Stimulated activated CD4-positive, alpha-beta T cell treated with anti-CD3 and anti-CD28 coated beads, Interleukin-12 subunit alpha, Interleukin-12 subunit beta, amount 100 ng/mL, for 4 hours (primary cell): ENCODE measurements around the gene PLAAT2.
"Not testable (repeated sequence)": the region's sequence is repeated elsewhere in the genome, so short reads cannot be mapped to it uniquely, and the experiment has no call there.

ENCODE experiments used
- DNase-seq: peaks from one replicate; pipeline ENCODE4 v3.0.0-alpha.2; 2020

Gene PLAAT2

DNA sequence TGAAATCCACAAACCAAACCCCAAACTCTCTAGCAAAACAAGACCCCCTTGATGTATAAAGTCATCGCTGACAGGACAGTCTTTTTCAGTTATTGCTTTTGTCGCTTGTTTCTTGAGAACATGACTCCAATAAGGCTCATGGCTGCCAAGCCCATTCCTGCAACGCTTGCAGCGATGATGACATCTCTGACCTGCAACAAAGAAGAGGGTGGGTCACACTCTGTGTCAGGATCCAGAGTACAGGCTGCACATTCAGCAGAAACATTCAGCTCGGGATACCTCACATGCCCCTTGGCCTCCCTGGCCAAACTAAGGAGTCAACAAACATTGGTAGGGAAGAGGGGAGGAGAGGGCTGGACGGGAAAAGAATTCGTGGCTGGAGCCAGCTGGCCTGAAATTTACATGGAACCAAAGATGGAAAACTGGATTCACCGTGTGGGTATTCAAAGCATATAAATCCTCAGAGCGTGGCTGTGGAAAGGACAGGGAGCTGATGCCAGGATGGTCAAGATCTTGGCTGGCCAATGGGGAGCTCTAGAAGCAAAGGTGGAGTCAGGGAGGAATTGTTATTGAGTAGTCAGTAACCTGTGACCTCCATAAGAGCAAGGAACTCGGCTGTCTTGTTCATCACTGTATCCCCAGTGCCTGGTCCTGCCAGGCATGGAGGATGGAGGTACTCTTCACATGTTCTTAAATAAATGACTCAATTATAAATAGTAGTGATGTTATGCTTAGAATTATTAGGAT lies 11.8 kb upstream of the PLAAT2 start:
- no peak for DNase-seq

DNA sequence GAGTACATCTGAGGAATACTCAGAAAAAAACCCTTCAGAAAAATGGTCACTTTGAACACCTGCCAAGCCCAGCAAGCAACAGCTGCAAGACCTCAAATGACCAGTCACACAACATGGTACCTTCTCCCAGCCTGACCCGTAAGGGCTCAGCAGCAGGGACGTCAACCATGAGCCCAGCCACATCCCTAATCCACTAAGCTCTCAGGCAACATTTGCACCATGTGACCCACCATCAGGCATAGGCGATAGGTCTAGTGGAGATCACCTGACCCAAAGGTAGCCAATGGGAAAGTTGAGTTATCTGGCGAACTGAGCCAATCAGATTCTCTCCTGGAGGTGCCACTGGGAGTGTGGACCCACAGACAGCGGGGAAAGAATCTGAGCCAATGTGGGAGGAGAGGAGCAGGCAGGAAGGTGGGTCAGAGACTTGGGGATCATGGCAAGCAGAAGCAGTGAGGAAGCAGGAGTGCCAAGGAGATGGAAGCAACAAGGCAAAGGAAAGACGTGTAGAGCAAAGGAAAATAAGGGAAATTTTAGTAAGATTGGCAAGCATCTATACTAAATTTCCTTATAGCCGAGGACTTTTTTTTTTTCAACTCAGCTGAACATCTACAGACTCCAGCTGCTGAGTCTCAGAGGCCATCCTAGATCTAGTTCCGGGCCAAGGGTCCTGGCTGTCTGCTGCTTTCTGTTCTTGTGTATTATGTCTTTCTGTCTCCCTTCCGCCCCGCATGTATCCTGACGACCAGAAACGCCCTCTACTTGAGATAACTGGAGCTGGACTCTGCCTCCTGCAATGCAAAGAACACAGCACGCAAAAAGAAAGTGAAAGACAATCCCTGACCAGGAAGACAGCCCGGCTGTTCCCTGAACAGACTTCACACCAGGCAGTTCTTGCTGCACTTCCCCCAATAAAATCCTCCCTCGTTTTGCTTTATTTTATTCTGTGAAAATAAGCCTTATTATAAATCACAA lies 11.0 kb upstream of the PLAAT2 start:
- no peak for DNase-seq

DNA sequence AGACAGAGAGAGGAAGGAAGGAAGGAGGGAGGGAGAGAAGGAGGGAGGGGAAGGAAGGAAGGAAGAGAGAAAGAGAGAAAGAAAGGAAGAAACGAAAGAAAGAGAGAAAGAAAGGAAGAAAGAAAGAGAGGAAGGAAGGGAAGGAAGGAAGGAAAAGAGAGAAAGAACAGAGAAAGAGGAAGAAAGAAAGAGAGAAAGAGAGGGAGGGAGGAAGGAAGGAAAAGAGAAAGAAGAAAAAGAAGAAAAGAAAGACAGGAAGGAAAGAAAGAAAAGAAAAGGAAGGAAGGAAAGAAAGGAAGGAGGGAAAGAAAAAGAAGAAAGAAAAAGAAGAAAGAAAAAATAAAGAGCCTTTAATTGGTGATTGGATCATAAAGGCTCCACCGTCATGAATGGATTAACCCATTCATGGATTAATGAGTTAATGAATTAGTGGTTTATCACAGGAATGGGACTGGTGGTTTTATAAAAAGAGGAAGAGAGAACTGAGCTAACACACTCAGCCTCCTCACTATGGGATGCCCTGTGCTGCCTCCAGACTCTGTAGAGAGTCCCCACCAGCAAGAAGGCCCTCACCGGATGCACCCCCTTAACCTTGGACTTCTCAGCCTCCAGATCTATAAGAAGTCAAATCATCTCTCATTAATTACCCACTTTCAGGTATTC lies 9.0 kb upstream of the PLAAT2 start:
- no peak for DNase-seq

DNA sequence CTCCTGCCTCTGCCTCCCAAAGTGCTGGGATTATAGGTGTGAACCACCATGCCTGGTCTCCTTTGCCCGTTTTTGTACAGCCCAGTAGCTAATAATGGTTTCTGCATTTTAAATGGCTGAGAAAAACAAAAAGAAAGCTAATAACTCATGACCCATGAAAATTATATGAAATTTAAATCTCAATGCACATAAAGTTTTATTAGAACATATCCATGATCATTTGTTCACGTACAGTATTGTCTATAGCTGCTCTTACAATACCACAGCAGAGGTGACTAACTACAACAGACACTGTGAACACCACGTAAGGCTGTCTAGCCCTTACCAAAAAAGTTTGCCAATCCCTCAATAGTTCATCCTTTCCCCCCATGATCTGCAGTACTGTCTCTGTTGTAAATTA lies 6.4 kb upstream of the PLAAT2 start:
- no peak for DNase-seq

DNA sequence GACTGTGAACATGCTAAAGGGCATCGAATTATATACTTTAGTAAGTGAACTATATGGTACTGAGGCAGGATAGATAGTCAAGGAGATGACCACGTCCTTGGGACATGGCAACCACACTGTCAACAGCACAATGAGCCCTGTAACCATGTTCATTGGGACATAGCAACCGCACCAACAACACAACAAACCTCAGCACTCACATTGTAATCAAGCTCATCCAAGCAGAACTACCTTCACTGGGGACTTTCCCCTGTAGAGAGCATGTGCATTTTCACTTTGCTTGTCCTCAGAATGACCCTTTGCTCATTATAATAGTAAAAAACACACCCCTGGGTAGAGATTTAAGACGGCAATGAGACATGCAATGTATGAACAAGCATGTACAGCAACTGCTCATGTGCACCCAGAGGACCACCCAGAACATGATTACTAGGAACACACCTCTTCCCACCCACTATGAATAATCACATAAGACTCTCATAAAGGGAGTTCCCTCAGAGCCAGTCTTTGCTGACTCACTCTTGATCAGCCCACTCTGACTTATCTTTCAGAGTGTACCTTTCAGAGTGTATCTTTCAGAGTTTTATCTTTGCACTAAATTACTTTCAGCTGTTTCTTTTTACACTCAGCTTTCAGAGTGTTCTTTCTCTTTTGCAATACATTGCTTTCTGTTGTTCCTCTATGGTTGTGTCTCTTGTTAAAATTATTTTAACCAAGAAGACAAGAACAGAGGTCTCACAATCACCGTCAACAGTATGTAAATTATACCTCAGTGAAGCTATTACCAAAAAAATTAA lies 4.1 kb upstream of the PLAAT2 start:
- DNase-seq = peak; percentile 19

DNA sequence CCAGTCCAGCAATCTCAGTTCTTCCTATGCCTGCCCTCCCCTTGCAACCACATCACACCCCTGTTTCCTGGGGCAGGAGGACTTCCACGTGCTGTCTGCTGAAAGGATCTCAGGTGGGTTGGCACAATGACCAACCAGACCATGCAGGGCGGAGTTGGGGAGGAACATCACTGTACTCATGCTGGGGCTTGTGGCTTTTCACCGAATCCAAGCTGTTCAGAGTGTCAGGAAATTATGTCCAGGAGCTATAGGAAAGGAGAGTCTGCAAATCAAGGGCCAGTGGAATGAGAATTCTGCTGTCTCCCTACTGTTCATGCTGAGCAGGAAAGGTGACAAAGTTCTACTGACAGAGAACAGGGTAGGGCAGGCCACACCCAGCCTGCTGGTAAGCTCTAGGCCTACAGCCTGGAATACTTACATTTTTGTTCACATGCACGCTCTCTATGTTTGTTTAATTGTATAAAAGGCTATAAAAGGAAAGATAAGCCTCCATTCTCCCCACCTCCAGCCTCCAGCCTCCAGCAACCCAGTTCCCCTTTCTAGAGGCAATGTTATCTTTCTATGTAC lies 1.7 kb upstream of the PLAAT2 start:
- DNase-seq = no peak

DNA sequence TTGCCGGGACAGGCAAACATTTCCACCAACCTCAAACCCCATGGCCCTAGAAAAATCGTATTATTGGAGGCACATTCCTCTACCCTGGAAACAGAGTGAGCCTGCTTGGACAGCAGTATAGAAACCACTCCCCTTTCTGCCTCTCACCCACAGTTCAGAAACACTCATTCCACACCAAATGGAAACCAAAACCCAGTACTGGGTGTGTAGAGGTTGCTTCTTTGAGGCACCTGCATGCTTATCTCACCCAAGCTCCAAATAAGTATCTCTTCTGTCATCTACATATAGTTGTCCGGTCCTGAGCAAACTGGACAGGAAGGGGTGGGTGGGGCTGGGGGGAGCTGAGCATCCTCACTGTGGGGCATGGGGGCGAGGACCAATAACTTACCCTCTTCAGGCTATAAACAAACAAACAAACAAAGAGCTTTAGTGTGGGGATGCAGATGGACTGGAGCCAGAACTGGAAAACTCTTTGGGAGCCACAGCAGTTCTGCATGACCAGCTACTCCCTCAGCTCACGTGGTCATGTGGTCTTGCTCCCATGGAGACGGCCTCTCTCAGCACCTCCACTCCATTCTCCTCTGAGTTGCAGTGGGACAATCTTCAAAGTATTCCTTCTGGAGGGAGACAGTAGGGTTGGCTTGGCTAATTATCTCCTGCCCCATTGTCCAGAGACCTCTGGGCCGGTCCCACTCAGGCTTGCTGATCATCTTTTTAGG lies 1.0 kb upstream of the PLAAT2 start:
- no peak for DNase-seq

DNA sequence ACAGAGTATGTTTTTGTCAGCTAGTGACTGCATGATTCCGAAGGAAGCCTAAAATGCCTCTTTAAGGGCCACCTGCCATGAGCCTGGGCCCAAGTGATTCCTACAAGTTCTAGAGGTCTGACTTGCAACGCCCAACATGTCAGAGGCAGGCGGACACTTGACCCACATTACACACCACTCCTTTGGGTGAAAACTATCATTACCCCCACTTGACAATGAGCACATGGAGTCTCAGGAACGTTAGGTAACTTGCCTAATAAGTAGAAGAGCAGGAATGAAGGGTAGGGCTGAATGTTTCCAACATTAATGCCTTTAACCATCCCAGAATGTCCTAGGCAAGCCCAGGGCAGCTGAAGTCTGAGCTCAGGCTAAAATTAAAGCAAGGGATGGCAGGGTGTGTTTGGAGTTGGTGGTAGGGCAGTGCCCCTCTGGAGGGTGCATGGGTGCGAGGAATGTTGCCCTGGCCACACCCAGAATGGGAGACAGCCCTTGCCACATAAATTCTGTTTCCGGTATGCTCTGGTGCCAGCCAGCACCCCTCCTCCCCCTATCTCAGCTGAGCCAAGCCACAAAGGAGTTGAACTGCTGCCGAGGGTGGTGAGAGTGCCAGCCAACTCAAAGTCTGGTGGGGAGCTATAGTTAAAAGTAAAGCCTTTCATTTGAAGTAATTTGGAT lies 2.5 kb downstream of the PLAAT2 start:
- no peak for DNase-seq

DNA sequence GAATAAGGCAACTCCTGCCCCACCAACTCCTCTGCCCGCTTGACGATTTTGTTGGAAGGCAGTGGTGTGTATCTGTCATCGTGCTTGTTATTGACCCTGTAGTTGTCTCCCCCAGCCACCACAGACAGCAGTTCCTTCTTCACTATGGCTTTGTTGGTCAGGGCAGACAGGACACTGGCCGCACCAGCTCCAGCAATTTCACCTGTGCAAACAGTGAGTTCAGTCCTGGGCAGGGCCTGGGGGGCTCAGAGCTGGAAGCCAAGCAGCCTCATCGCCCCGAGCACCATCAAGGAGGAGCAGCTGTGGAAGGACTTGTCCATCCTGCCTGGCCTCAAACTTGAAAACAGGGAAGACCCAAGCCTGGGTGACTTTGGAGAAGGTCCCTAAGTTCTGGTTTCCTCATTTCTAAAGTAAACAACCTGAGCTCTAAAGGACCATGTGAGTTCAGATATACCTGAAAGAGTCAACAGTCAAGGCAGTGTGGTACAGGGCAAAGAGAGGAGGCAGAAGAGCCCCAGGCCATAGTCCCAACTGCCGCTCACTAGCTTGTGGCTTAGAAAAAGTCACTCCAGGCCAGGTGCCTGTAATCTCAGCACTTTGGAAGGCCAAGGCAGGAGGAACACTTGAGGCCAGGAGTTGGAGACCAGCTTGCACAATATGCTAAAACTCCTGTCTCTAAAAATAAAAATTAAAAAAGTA lies 4.6 kb downstream of the PLAAT2 start:
- DNase-seq = no peak

DNA sequence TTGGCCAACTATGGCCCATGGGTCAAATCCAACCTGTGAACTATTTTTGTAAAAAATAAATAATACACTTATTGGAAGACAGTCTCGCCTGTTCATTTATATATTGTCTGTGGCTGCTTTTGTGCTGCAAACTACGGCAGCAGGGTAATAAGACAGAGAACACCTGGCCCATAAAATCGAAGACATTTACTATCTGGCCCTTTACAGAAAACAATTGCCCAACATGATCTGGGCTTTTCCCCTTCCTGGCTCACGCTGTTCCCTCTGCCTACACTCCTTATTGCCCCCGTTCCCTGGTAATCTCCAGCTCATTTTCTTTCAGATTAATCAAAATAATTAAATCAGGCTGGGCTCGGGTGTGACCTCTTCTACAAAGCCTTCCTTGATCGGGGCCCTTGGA lies 5.6 kb downstream of the PLAAT2 start:
- no peak for DNase-seq

DNA sequence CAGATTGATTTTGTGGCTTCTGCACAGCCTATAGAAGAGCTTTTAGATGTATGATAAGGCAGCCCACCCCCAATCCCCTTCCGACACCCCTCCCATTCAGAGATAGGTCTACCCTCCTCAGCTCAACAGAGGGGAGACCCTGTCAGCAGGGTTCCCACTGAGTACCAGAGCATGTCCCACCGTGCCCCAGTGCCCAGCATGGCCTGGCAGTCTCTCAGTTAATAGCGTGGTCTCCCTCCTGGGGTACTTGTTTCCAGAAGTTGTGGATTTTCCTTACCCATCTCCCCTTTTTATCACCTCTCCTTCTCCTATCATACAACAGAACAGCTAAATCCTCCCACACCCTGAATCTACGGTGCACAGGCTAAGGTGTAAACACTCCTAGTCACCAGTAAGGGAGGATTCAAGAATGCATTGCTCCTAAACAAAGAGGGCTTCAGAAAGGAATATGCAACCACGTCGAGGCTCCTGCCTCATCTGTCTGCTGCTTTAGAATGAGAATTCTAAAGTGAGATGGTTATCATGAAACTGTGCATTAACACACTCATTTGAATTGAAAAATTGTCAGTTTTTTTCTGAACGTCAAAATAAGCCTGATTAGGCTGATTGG lies 6.7 kb downstream of the PLAAT2 start:
- DNase-seq = no peak

DNA sequence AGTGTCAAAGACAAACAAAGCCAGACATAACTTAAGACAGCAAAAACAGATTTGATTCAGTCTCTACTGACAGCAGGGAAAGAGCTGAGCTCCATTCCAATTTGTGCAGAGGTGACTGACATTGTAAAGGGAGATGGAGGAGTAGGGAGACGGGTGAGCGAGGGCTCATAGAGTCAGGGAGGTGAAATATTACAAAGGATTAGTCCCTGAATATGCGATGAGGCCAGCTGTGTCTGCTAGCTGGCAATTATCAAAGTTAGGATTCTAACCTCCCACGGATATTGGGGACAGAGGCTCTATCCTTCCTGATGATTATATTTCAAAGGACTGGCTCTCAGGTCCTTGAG lies 8.3 kb downstream of the PLAAT2 start:
- DNase-seq = no peak

DNA sequence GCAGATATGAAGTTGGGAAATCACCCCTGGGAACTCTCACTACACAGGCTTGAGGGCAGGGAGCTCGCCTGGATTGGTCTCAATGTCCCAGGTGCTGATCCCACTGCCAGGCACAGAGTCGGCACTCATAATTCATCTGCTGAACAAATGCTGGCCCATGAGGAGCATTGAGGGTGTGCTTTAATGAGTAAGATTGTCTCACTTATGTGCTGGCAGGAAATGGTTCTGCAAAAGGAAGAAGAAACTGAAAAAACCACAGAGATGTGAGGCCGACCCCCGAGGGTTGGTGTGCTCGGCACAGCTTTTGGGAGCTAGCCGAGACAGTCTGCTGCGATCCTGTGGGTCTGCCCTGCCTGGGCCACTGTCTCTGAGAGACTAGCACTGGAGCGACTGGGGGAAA lies 9.4 kb downstream of the PLAAT2 start:
- DNase-seq = no peak

DNA sequence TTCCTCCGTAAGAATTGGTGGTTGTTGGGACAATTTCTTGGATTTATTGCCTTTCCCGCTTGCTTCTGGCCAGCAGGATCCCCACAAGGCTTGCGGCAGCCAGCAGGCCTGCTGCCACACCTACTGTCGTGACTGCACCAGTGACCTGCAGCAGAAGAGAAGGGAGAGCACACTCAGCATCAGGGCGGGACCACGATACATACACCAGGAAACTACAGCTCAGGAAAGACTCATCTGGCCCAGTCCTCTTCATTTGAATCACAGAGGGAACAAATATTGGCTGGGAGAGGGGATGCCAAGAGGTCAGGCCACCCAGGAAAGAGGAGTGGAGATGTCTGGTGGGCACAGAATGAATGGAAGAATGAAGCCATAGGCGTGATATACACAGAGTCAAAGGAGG lies 10.3 kb downstream of the PLAAT2 start:
- no peak for DNase-seq

DNA sequence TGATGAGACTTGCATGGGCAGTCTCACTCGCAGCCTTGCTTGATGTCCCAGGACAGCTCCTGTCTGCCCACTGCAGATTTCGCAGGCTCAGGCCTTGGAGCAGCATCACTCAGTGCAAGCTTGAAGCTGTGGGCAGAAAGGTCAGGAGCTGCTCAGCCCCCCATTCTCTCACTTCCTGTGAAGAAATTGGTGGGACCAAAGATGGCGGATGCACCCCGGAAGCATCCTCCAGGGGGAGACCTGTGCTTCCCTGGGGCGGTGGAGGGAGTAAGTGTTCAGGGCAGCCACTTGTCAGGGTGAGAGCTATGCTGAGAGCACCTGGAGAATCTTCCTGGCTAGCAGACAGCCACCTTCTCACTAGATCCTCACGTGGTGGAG lies 11.3 kb downstream of the PLAAT2 start:
- no peak for DNase-seq

DNA sequence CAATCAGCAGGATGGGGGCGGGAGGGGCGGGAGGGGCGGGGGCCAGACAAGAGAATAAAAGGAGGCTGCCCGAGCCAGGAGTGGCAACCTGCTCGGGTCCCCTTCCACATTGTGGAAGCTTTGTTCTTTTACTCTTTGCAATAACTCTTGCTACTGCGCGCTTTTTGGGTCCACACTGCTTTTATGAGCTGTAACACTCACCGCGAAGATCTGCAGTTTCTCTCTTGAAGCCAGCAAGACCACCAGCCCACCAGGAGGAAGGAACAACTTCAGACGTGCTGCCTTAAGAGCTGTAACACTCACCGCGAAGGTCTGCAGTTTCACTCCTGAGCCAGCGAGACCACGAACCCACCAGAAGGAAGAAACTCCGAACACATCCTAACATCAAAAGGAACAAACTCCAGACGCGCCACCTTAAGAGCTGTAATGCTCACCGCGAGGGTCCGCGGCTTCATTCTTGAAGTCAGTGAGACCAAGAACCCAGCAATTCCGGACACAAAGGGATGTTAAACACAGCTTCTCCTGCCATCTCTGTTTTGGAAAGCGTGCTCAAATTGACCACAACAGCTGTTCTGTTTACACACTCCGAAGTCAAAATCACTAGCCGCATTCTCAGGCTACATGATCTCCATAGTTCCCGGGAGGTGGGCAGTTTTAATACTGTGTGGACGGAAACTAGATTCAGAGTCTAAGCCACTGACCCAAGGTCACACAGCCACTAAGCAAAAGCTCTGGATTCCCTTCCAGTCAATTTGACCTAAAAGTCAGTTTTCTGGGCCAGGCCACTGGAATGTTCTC lies 11.9 kb downstream of the PLAAT2 start:
- DNase-seq = no peak

DNA sequence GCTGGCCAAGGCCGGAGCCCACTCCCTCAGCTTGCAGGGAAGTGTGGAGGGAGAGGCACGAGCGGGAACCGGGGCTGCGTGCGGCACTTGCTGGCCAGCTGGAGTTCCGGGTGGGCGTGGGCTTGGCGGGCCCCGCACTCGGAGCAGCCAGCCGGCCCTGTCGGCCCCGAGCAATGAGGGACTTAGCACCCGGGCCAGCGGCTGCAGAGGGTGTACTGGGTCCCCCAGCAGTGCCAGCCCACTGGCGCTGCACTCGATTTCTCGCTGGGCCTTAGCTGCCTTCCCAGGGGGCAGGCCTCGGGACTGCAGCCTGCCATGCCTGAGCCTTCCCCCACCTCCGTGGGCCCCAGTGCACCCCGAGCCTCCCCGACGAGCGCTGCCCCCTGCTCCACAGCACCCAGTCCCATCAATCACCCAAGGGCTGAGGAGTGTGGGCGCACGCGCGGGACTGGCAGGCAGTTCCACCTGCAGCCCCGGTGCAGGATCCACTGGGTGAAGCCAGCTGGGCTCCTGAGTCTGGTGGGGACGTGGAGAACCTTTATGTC lies 13.0 kb downstream of the PLAAT2 start:
- not testable (repeated sequence) for DNase-seq

DNA sequence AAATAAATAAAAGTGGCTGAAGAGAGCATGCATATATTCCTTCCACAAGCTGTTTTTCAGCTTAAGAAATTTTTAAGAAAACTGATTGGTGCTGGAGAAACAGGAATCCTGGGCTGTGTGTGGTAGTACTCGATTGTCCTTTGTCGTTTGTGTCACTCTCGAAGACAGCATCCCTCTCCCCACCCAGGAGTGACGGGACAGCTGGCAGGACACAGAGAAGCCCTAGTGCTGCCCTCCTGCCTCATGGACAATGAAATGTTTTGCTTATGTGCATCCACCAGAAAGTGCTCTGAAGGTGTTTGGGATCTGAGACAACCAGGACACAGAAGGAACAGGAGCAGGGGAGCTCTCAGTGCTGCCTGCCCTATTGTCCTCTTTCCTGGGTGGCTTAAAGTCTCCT lies 13.8 kb downstream of the PLAAT2 start:
- DNase-seq = no peak

DNA sequence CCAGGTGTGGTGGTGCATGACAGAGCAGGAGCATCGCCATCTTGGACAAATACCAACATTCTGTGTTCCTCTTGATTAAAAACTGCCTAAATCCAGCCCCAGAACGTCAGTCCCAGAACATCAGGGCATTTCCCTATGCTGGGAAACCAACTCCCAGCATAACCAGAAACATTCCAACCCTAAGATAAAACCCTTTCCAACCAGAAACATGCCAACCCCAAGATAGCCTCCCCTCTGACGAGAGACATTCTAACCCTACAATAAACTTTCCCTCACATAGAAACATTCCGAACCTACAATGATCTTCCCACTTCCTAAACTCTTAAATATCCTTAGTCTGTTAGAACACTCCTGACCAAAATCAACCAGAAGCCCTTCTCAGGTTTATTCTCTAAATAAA lies 15.0 kb downstream of the PLAAT2 start:
- no peak for DNase-seq
